KOPT-K1 (cell line): Measurements from ENCODE around the gene CLIP4.

Source experiments
- H3K27ac ChIP-seq: fragments of 200-600 bp; sonication (generic); 2 replicates; pipeline ENCODE4 v1.5.1; 2016; ENCODE audit warnings: antibody characterized with exemption, mild to moderate bottlenecking, low read depth, low read length; ENCODE audit not compliant: poor library complexity, severe bottlenecking
- H3K36me3 ChIP-seq: fragments of 200-600 bp; sonication (generic); 2 replicates; pipeline ENCODE4 v1.5.1; 2017; ENCODE audit warnings: antibody characterized with exemption, mild to moderate bottlenecking, low read length, moderate library complexity; ENCODE audit not compliant: insufficient read depth
- H3K9me3 ChIP-seq: fragments of 200-600 bp; sonication (generic); 2 replicates; pipeline ENCODE4 v1.5.1; 2017; ENCODE audit warnings: antibody characterized with exemption, low read length, mild to moderate bottlenecking; ENCODE audit not compliant: insufficient read depth, poor library complexity, severe bottlenecking

CLIP4 gene

DNA sequence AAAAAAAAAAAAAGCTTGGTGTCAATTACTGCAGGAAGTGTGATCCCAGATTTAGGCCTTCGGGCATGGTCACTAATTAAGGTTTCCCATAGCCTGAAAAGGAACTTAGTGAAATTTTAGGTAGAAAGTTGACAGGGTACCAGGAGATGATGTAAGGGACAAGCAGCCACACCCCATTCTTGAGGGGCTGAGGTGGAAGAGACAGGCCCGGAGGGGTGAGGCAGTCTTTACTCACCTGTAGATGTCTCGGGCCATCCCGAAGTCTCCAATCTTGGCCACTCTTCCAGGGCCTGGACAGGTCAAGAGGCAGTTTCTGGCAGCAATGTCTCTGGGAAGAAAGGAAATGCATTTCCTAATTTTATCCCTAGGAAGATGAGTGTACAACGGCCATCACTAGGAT is 94.3 kb downstream of the CLIP4 start:
- Histone ChIP-seq H3K36me3 (no peaks in the 10 kb centered on the region), H3K9me3 (no peaks in the 10 kb centered on the region), H3K27ac (no peak overlapping the region)

DNA sequence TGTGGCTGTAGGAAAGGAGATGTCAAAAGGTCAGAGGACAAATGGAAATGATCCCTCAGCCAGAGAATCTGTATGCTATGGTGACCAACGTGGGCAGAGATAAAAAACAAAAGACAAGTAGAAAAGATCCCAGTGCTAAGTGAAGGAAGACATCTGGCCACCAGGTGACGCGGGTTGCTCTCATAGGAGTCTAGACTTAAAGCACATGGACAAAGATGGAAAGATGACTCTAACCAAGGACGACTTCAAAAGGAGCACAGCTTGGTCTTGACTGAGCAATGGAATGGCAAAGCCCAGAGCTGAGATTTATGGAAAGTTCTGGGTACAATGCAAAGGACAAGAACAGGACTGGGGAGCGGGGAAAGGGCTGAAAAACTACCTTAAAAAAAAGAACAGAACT is 96.8 kb downstream of the CLIP4 start:
- H3K9me3 ChIP-seq = no peaks in the 10 kb centered on the region
- H3K27ac ChIP-seq = no peak overlapping the region
- H3K36me3 ChIP-seq = no peaks in the 10 kb centered on the region

DNA sequence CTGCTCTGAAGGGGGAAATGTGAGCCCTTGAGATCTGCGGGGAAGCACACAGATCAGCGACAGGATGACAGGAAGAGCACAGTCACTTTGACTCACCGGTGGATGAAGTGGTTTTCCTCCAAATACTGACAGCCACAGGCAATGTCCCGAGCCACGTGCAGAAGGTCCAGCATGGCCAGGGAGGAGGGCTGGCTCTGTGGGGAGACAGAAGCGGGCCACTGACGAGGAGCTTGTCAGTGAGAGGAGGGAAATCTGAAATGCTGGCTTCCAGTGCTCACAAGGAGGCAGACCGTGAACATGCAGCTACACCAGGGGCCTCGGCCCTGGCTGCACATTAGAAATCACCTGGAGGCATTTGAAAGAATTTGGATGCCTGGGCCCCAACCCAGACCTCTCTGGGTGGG is 98.7 kb downstream of the CLIP4 start:
- H3K27ac ChIP-seq = no peak overlapping the region
- no peaks in the 10 kb centered on the region for H3K36me3 ChIP-seq
- H3K9me3 ChIP-seq = no peaks in the 10 kb centered on the region

DNA sequence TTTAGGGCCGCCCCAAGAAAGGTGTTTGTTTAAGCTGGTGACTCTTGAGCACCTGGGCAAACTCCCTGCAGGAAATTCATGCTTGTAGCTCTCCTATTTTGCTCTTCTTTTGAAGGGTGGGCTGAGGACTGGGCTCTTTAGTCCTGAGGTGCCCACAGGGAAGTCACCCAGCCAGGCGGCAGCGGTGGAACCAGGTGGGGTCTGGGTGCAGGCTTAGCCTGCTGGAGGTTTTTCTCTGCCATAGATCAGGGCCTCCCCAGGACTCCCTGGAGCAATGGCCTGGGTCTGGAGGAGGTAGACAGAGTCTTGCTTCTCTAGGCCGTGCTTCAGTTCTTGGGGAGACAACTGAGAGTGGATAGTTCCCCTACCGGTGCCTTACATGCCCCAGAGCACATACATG is 99.9 kb downstream of the CLIP4 start:
- no peaks in the 10 kb centered on the region for H3K9me3 ChIP-seq
- H3K27ac ChIP-seq = no peak overlapping the region
- H3K36me3 ChIP-seq = no peaks in the 10 kb centered on the region

DNA sequence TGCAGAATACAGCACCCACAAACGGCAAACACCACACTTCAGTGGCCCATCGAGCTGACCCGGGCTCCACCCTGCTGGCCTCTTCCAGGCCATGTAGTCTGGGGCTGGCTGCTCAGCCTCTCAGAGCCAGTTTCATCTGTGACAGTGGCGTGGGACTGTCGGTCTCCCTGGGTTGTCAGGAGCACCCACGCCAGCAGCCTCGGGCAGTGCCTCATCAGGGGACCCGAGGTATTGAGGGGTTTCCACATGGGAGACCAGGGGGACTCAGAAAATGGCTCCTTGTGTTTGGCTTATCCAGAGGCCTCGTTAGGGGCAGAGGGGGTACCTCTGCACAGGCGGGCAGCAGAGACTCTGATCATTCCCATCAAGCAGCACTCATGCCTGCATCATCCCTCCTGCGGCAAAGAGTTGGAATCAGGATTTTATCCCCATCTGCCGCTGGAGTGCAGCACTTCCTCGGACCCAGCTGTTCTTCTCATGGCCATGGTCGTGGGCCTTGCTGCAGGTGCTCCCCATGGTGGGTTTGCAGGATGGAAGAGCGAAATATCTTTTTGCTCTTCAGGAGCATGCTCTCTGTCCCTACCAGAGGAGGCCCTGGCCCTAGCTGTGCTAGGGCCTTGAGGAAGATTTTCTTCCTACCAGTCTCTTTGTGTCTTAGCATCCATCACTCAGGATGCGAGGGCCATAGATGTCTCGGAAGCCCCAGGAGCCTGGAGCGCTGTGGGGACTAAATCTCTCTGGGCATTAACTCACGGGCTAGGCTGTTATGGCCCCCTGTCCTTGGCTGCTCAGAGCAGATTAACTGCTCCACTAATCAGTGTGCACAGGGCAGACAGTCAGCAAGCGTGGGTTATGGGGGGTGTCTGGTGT is 100.8 kb downstream of the CLIP4 start:
- no peak overlapping the region for H3K27ac ChIP-seq
- H3K36me3 ChIP-seq = no peaks in the 10 kb centered on the region
- H3K9me3 ChIP-seq = no peaks in the 10 kb centered on the region

DNA sequence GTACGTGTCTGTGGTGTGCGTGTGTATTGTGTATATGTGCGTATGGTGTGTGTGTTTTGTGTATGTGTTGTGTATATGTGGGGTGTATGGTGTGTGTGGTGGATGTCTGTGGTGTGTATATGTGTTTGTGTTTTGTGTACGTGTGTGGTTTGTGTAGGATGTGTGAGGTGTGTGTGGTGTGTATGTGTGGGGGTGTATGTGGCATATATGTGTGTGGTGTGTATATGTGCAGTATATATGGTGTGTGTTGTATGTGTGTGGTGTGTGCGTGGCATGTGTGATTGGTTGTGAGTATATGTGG is 101.3 kb downstream of the CLIP4 start:
- Histone ChIP-seq H3K27ac (no peak overlapping the region), H3K36me3 (no peaks in the 10 kb centered on the region), H3K9me3 (no peaks in the 10 kb centered on the region)

DNA sequence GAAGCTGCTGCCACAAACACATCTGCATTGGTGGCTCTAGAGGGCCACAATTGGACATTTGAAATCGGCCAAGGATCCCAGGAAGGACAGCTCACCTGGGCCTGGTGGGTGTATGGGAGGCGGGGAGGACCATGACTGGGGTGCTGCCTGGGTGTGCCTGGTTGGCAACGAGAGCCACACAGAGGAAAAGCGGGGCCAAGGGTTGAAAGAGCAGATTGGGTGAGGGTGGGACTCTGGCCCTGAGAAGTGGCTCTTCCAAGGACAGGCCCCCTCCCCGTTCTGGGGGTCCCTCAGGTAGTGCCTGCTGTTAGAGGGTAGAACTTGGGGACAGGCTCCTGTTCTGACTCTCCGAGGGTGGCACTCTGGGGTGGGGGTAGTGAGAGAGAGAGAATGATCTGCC is 102.9 kb downstream of the CLIP4 start:
- H3K36me3 ChIP-seq = no peaks in the 10 kb centered on the region
- no peaks in the 10 kb centered on the region for H3K9me3 ChIP-seq
- no peak overlapping the region for H3K27ac ChIP-seq

DNA sequence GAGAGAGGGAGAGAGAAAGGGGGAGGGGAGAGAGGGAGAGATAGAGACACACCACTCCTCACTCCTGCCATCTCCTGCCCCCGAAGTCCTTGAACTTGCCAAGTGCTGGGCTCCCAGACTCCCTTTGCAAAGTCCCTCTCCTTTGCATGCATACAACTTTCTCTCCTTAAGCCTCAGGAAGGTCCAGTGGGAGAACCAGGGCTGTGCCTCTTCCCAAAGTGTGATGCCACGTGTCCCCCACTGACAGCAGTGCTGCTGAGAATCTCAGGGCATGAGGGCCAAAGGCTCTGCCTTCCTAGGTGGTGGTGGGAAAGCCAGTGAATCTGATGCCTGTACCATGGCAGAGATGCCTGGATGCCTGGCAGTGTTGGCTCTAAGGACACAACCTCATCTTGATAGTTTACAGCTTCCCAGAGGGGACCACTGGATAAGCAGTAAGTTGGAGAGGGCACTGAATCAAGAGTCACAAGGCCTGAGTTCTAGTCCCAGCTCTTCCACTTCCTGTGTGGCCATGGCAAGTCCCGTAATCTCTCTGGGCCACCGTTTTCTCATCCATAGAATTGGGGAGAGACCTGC is 103.4 kb downstream of the CLIP4 start:
- Histone ChIP-seq H3K36me3 (no peaks in the 10 kb centered on the region), H3K9me3 (no peaks in the 10 kb centered on the region), H3K27ac (no peak overlapping the region)

DNA sequence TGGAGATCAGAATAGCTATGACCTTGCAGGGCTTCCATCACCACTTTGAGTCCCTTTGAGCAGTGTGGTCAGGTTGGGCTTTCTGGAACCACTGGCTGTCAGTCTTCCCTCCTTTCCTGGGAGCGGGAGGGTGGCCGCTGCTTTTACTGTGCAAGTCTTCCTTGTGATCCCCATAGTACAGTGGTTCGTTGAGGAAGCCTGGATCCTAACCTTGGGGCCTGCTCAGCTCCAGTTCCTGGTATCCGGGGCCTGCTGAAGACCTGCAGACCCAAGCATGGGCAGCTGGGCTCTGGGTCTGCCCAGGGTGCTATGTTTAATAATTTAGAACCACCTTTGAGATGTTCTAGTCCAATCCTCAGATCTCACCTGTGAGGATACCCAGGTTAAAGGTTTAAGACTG is 104.2 kb downstream of the CLIP4 start:
- no peak overlapping the region for H3K27ac ChIP-seq
- H3K36me3 ChIP-seq = no peaks in the 10 kb centered on the region
- no peaks in the 10 kb centered on the region for H3K9me3 ChIP-seq

DNA sequence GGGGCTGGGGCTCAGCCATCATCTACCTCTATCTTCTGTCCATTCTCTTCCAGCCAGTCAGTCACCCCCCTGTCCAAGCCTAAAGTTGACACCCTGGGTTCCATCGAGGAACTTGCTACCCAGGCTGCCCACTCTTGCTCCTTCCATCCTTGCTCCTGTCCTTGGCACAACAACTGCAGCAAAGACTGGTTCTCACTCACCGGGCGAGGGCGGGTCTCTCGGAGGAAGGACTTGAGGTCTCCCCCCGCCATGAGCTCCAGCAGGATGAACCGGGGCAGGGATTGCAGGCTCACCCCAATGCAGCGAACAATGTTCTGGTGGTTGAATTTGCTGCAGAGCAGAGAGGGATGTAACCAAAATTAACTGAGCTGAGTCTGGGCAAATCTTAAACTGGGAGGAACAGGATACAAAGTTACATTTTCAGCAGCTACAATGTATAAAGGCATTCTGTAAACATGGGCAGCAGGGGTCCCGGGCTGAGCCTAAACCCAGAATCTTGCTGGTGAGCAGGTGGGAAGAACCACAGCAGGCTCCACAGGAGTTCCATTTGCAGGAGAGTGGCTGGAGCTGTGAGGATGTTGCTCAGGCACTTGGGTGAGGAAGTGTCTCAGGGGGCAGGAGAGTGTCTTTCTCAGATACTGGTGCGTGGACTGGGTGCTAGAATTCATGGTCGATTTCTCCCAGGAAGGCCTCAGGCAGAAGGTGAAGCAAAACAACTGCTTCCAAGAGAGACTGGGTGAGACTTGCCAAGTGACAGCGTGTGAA is 105.5 kb downstream of the CLIP4 start:
- Histone ChIP-seq H3K27ac (no peak overlapping the region), H3K36me3 (no peaks in the 10 kb centered on the region), H3K9me3 (no peaks in the 10 kb centered on the region)

DNA sequence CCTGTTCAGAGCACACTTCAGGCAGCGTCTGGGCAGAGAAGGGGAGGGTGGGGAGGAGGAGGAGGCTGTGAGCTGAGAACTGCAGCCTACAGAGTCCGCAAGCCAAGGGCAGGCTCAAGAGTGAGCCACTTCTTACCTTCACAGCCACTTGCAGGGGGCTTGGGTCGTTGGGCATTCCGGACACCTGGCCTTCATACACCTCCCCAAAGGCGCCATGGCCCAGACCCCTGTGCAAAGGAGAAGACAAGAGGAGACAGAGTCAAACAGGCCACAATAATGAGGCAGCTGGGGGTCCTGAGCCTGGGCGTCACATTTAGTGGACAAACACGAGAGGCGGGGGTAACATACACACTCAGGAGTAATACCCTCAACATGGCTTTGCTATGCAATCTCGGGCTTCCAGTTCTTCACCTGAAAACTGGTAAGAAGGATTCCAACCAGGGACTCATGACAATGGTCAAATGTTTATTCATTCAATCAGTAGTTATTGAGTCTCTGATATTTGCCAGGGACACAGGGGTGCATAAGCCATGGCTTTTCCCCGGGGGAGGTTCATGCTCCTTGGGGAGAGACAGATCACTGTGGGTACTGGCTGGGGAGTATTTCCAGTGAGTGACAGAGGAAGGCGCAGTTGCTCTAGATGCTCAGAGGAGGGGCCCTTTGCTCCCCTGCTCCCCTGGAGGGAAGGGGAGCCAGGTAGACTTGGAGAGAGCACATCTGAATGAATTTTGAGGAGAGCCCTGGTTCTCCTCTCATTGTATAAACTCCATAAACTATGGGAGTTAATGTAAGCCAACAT is 107.4 kb downstream of the CLIP4 start:
- H3K9me3 ChIP-seq = no peaks in the 10 kb centered on the region
- no peak overlapping the region for H3K27ac ChIP-seq
- H3K36me3 ChIP-seq = no peaks in the 10 kb centered on the region

DNA sequence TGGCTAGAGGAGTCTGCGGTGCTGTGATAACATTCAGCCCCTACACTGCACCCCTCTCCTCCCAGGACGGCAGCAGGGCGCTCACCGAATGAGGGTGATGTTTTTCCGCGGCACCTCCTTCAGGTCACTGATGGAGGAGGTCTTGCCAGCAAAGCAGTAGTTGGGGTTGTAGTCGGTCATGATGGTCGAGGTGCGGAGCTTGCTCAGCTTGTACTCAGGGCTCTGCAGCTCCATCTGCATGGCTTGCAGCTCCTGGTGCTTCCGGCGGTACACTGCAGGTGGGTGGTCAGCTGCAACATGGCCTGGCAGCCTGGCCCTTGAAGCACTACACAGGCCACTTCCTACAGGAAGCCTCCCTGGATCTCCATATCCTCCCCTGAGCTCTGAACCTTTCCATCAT is 108.0 kb downstream of the CLIP4 start:
- Histone ChIP-seq H3K27ac (no peak overlapping the region), H3K9me3 (no peaks in the 10 kb centered on the region), H3K36me3 (no peaks in the 10 kb centered on the region)

DNA sequence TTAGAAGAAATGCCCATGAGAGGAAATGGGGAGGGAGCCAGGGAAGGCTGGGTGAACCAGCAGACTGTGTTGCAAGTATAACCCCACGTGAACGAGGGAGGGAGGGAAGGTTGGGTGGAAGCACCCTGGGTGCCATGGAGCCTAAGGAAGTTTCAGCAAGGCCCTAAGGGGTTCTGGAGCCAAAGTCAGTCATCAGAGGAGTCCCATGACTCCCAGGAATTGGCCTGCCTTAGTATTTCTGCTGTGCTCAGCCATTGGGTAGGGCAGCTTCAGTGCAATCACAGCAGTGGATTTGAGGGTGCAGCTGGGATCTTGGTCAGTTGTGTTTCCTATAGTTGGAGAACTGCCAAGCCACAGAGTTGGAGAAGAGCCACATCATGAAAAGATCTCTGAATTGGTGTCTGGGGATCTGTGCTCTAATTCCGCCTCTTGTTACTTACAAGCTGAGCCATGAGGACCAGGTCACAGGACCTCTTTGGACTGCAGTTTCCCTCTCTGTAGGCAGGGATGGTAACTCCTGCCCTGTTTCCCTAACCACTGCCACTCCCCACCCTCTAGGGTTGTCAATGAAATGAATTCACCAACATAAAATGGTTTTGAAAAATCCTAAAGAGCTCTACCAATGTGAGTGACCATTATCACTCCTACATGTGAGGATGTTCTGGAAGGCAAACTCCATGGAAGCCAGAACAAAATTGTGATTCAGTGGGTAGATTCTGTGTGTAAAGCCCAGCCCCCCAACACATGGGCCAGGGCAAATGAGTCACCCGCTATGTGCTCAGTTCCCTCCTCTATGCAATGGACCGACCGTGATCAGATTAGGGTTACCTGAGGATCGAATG is 108.9 kb downstream of the CLIP4 start:
- Histone ChIP-seq H3K36me3 (no peaks in the 10 kb centered on the region), H3K9me3 (no peaks in the 10 kb centered on the region), H3K27ac (no peak overlapping the region)

DNA sequence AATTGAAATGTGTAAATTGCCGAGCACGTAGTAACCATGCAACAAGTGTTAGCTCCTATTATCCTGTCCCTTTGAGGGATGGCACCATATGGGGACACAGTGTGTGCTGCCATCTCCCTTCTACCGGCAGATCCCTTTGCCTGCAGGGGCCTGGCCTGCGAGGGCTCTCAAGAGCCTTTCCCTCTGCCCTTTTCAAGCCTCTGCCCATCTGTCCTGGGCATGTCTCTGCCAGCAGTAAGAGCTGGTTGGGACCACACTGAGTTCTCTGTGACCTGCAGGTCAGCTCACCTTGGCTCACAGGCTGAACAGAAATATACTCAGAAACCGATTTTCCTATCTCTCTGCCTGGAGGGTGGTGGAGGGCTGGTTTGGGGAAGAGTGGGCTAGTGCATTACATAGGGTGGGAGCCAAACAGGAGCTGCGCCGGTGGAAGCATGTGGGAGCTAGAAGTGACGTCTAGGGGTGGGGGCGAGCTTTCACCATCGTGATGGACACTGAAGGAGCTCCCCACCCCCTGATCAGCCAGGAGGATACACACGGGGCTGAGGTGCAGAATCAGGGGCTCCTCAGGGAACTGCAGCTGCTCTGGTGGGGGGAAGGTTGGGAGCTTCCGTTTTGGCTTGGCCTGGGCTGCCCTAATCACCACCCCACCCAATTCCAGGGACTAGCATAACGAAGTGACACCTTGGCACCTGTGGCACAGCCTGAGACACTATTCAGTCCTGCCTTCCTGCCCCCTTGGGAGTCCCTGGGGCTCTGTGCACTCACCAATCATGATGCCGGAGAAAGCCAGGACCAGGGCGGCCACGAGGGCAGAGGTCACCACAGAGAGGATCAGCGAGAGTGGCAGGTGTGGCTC is 109.7 kb downstream of the CLIP4 start:
- Histone ChIP-seq H3K36me3 (no peaks in the 10 kb centered on the region), H3K27ac (no peak overlapping the region), H3K9me3 (no peaks in the 10 kb centered on the region)
